Astrocyte of the cerebellum (primary cell): ENCODE data around the gene RYR2.

Experiments used
- DNase-seq: peaks from one replicate; pipeline ENCODE4 v3.0.0-alpha.2; 2011; ENCODE audit warnings: low read depth
- H3K4me3 ChIP-seq: 2 replicates; pipeline ENCODE4 v1.5.1; 2011; ENCODE audit warnings: mild to moderate bottlenecking, low read depth, low read length, moderate library complexity
- in situ Hi-C: cut with HindIII; loops from 2 replicates; pipeline ENCODE4 v1.10.0; 2017; ENCODE audit warnings: low sequenced_read_pairs
- TF ChIP-seq, protein P1 (sequence below): IDR thresholded peaks from 2 replicates; pipeline ENCODE4 v1.5.1; 2012; ENCODE audit warnings: low read length, low read depth, moderate library complexity, mild to moderate bottlenecking; ENCODE audit errors: missing control alignments

The RYR2 gene

DNA sequence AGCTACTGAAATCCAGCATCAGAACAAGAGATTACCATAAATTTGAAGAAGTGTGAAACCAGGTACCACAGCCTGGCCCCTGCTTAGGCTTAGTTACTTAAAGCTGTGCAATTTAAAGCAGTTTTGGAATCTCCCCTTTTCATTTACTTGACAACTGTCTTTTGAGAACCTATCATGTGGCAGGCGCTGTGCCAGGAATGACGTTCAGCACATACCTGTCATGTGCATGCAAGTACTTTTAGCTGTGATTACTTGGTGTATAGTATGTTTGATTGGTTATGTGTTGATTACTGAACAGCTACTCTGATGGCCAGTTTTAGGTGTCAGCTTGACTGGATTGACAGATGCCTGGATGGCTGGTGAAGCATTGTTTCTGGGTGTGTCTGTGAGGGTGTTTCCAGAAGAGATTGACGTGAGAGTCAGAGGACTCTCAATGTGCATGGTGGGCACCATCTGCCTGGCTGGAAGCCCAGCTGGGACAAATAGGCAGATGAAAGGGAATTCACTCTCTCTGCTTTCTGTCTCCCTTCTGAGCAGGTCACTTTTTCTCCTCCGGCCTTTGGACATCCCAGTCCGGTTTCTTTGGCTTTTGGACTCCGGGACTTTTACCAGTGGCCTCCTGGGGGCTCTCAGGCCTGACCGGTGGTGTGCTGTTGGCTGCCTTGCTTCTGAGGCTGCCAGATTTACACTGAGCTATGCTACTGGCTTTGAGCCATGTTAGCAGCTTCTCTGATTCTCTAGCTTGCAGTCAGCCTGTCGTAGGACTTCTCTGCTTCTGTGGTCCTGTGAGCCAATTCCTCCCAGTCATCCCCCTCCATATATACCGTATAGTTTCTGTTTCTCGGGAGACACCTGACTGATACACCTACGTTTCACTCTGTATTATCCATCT lies 178.0 kb downstream of the RYR2 start:
- no peak overlapping the region for H3K4me3 ChIP-seq
- in situ Hi-C loops, result no loop called here
- DNase-seq, result no peak
- TF ChIP-seq, protein P1, sequence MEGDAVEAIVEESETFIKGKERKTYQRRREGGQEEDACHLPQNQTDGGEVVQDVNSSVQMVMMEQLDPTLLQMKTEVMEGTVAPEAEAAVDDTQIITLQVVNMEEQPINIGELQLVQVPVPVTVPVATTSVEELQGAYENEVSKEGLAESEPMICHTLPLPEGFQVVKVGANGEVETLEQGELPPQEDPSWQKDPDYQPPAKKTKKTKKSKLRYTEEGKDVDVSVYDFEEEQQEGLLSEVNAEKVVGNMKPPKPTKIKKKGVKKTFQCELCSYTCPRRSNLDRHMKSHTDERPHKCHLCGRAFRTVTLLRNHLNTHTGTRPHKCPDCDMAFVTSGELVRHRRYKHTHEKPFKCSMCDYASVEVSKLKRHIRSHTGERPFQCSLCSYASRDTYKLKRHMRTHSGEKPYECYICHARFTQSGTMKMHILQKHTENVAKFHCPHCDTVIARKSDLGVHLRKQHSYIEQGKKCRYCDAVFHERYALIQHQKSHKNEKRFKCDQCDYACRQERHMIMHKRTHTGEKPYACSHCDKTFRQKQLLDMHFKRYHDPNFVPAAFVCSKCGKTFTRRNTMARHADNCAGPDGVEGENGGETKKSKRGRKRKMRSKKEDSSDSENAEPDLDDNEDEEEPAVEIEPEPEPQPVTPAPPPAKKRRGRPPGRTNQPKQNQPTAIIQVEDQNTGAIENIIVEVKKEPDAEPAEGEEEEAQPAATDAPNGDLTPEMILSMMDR, result no peak

DNA sequence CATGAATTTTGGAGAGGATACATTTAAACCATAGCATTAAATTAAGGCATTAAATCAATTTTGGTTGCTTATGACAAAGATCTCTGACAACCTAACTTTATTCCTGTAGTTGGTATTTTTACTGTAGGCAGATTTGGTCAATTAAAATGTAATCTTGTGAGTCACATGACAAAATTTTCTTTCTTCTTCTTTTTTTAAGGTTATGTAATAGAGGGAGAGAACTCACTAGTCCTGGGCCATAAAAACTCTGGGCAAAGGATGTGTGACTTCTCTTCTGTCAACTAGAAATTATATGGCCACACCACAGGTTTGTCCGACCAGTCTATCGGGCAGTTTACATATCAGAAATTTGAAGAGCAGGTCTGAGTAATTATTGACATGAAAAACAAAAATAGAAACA lies 181.4 kb downstream of the RYR2 start:
- in situ Hi-C loops, result no loop called here
- TF ChIP-seq, protein P1, result no peak
- H3K4me3 ChIP-seq, result no peak overlapping the region
- DNase-seq, result no peak

DNA sequence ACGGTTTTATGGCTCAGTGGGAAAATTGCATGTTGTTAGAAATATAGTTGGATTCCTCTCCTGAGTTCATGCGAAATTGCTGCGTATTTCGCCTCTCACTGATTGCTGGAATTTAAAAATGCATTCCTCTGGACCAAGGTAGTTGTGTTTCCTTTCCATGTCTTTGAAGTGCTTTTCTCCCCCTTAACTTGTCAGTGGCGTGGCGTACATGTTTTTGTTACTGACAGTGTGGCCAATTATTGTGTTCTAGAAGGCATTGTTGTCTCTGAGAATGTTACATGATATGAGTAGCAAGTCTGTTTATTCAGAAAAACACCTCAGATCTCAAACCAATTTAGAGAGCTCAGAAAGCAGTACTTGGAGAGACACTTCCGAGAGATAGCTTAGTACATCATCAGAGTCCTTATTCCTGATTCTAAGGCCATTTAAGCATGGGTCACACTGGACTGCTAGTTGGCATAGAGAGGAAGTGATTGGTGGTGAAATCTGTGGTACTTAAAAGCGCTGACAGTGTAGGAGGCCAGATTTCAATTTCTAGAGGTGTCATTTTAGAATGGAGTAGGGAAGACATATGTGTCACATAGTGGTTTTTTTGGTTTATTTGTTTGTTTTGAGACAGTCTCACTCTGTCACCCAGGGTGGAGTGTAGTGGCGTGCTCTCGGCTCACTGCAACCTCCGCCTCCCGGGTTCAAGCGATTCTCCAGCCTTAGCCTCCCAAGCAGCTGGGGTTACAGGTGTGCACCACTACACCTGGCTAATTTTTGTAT lies 184.4 kb downstream of the RYR2 start:
- no peak for DNase-seq
- TF ChIP-seq, protein P1, result no peak
- in situ Hi-C loops, result no loop called here
- H3K4me3 ChIP-seq, result no peak overlapping the region

DNA sequence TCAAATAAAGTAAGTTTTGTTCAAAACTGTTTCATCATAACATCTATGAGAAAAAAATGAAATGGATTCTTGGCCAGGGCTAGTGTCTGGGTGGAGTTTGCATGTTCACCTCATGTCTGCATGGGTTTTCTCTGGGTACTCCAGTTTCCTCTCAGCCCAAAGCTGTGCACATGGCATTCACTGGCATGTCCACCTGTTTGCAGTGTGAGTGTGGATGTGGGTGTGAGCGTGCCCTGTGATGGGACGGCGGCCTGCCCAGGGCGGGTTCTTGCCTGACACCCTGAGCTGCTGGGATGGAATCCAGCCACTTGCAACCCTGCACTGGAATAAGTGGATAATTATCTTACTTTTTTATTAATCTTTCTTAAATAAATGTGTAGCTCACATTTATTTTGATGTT lies 185.5 kb downstream of the RYR2 start:
- TF ChIP-seq, protein P1, result no peak
- DNase-seq, result no peak
- in situ Hi-C loops, result no loop called here
- no peak overlapping the region for H3K4me3 ChIP-seq

DNA sequence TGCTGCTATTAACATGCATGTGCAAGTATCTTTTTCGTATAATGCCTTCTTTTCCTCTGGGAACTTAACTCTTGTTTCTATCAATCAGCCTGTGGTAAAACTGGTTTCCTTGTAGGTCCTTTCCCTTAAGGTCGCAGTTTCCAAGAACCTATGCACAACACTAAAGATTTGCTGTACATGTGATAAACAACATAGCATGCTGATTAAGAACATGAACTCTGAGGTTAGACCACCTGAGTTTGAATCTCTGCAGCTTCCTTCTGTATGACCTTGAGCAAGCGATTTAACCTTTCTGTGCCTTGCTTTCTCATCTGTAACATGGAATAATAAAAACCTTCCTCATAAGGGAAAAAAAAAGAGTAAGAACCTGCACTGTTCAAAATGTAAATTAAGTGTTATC lies 186.4 kb downstream of the RYR2 start:
- TF ChIP-seq, protein P1, result no peak
- no peak for DNase-seq
- no peak overlapping the region for H3K4me3 ChIP-seq
- in situ Hi-C loops, result no loop called here

DNA sequence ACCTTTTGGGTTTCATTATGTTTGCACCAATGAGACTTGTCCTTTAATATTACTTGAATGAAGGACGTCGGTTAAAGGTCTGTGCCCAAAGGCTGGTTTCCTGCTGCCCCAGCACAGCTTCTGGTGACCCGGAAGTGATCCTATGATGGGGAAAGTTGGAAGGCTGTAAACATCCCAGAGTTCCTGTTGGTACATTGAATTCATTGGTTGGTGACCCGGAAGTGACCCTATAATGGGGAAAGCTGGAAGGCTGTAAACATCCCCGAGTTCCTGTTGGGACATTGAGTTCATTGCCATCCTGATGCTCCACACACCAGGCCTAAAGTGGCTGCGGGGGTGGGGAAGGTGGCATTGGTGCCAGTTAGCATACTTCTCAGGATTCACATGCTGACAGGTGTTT lies 187.3 kb downstream of the RYR2 start:
- TF ChIP-seq, protein P1, result no peak
- in situ Hi-C loops, result no loop called here
- no peak overlapping the region for H3K4me3 ChIP-seq
- no peak for DNase-seq
